HG02798 (cell line): ENCODE data around the gene TPM4.
A peak's percentile ranks its signal among the peaks of the same experiment; 100 is the strongest.
"Not testable (repeated sequence)": the region's sequence is repeated elsewhere in the genome, so short reads cannot be mapped to it uniquely, and the experiment has no call there.

Source experiments
- ATAC-seq: cut with Tn5 transposase; IDR thresholded peaks from one replicate; pipeline ENCODE4 v1.9.1; 2021; ENCODE audit warnings: mild to moderate bottlenecking; ENCODE audit not compliant: unreplicated experiment, poor library complexity

TPM4 gene

DNA sequence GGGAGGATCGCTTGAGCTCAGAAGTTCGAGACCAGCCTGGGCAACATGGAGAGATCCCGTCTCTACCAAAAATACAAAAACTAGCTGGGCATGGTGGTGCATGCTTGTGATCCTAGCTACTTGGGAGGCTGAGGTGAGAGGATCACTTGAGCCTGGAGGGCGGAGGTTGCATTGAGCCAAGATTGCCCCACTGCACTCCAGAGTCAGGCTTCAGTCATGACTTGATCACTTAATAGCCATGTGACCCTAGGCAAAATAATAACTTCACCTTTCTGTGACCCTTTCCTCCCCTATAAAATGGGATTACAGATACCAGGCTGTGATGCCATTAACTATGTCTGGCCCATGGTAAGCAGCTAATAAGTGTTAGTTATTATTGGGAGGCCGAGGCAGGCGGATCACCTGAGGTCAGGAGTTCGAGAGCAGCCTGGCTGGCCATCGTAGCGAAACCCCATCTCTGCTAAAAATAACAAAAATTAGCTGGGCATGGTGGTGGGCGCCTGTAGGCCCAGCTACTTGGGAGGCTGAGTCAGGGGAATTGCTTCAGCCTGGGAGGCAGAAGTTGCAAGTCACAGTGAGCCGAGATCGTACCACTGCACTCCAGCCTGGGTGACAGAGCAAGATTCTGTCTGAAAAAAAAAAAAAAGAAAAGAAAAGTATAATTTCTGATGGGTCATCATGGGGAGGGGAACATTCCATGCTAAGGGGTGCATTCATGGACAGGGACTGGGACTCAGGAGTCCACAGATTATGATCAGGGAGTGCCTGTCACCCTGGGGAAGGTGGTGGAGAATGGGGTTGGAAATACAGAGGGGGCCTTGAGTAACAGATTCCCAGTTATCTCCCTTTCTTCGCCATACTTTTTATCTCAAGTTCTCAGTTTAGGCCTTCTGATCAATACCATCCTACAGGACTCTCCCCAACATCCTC lies 15.5 kb downstream of the TPM4 start:
- ATAC-seq: no peak

- no peak for ATAC-seq
Observed at GRCh38 chr19:16094360-16095070, 18.2 kb downstream of the TPM4 start.

DNA sequence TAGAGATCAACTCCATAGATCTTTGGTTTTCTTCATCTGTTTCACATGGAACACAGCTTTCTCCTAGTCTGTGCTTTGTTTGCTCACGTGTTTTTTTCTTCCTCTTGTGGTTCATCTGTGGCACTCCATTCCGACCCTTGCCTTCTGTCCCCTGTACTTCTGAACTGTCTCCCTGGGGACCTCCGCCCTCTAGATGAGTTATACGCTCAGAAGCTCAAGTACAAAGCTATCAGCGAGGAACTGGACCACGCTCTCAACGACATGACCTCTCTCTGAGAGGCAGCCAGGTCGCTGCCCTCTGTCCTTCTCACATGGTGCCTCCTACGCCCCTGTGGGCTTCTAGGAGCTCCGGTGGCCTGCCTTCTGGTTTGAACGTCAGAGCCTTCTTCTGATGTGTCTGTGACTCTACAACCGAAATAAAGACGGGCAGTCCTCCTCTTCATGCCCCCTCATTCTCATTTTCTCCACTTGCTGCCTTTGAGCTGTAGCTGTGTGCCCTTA lies 18.8 kb downstream of the TPM4 start:
- ATAC-seq: no peak

DNA sequence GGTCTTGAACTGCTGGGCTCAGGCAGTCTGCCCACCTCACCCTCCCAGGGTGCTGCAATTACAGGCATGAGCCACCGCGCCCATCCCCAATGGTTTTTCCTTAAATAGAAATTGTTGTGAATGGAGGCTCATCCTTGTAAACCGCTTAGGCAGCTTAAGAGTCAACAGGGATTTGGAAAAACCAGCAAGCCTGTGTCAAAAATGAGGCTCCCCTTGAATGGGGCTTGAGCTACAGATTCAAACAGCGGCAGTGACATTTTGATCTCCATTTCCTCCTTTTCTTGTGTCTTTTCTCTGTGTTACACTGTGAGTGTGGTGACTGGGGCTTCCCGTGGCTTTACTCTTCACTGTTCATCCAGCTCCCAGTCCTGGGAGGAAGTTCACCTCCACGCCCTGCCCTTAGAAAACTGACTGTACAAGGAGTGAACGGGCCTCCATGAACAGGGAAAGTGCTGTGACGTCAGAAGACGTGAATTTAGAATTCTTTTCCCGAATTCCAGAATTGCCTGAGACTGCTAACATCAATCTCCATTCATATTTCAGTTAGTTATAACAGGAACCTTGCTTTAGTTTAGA lies 20.1 kb downstream of the TPM4 start:
- no peak for ATAC-seq

DNA sequence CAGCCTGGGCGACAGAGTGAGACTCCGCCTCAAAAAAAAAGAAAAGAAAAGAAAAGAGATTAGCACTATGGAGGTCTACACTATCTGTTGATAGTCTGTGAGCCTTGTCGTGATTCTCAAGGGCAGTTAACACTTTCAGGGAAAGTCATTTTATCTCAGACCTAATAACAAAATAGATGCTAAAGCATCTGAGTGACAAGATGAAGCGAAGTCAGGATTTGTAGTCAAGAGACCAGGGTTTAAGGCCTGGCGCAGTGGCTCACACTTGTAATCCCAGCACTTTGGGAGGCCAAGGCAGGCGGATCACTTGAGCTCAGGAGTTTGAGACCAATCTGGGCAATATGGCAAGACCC lies 22.1 kb downstream of the TPM4 start:
- no peak for ATAC-seq

GRCh38 chr19:16098821-16099220 lies 22.5 kb downstream of the TPM4 start:
- no peak for ATAC-seq

GRCh38 chr19:16099314-16099965 lies 23.1 kb downstream of the TPM4 start:
- ATAC-seq: not testable (repeated sequence)

DNA sequence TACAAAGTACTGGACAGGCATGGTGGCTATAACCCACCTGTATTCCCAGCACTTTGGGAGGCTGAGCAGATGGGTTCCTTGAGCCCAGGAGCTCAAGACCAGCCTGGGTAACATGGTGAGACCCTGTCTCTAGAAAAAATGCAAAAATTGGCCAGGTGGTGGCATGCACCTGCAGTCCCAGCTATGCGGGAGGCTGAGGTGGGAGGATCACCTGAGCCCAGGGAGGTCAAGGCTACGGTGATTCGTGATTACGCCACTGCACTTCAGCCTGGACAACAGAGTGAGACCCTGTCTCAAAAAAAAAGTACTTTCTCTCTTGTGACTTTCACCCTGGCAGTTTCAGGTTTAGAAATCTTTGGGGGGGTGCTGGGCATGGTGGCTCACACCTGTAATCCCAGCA lies 24.2 kb downstream of the TPM4 start:
- no peak for ATAC-seq

DNA sequence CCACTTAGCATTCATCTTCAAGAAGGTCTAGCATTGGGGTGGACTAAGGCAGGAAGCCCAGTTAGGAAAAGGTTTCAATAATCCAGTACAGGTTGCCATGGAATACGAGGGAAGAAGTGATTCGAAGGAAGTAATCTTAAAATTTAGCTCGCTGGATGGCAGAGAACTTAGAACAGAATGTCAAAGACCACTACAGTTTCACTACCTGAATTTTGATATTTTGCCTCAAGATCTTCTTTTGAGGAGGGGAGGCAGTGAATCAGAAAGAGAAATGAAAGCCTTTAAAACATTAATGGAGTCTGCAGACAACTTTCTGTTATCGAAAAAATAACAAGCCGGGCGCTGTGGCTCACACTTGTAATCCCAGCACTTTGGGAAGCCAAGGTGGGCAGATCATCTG lies 28.4 kb downstream of the TPM4 start:
- no peak for ATAC-seq

DNA sequence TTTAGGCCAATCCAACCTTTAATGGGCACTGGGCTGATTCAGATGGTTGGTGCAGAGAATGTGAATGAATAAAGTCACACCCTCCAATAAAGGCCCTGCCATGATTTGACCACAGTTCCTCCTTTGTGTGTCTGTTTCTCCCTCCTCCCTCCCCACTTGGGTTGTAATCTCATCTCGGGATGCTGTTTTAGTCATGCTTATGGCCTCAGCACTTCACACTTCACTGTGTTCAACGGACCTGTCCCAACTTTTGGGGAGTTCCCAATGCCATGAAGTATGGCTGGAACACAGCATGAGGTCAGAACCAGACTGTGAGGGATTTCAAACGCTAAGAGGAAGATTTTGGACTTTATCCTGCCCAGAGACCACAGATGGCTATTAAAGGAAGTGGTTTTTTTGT lies 29.8 kb downstream of the TPM4 start:
- no peak for ATAC-seq

- peak; percentile 92 for ATAC-seq
Observed at GRCh38 chr19:16111160-16111908, 35.0 kb downstream of the TPM4 start, which contains the start of gene RAB8A. RAB8A (plus strand) TSS chr19:16111889; CDS start chr19:16111902, 13 bp downstream.

DNA sequence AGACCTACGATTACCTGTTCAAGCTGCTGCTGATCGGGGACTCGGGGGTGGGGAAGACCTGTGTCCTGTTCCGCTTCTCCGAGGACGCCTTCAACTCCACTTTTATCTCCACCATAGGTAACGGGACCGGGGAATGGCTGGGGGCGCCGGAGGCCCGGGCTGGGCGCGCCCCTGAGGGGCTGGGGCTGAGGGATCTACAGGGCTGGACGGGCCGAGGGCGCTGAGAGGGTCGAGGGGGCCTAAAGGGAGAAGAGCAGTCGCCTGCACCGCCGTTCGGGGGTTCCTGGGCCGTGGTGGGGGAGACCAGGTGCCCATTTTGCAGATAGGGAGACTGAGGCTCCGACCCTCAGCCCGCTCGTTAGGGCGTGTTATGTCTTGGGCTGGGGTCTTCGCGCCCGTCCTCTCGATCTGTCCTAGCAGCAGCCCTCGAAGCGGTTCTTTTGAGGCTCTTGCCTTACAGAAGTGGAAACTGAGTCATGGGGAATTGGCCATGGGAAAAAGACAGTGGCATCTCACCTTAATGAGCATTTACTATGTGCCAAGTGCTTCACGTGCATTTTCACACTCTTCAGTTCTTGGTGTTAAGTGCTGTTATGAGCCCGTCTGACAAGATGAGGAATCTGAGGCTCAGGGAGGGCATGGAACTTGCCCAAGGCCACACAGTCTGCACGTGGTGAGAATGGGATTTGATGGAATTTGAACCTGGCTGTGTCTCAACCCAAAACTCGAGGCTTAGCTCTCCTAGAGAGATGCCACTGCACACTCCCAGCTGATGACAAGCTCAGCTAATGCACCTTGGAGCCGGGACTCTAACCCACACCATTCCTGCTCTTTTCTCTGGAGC lies 35.8 kb downstream of the TPM4 start:
- no peak for ATAC-seq

DNA sequence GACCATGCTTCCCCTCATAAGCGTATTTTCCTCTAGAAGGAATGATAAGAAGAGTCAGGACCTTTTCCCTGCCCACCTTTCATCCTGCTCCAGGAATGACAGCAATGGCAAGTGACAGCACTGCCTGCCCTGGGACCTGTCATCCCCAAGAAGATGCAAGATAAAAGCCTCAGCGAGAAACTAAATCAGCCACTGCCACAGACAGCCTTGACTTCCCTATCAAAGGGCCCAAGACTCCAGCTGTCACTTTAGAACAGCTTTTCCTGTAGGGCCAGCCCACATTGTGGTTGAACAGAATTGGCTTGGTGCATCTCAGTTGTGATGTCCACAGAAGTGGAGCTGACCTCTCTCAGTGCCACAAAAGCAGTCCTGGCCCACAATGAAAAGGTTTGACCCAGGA lies 36.5 kb downstream of the TPM4 start:
- no peak for ATAC-seq

DNA sequence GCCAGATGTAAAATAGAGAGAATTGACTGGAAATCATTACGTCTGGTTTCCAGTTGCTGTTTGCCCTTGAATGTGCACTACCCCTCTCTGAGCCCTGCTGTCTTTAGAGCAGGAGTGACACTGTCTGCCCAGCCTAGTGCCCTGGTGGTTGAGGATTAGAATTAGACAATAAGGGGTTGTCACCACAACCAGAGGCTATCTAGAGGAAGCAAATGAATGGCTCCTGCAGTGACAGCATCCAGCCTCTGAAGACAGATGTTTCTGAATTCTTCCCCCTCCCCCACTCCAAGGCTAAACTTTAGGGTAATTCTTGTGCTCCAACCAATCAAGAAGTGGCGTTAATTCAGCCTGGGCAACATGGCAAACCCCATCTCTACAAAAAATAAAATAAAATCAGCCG lies 37.4 kb downstream of the TPM4 start:
- no peak for ATAC-seq

DNA sequence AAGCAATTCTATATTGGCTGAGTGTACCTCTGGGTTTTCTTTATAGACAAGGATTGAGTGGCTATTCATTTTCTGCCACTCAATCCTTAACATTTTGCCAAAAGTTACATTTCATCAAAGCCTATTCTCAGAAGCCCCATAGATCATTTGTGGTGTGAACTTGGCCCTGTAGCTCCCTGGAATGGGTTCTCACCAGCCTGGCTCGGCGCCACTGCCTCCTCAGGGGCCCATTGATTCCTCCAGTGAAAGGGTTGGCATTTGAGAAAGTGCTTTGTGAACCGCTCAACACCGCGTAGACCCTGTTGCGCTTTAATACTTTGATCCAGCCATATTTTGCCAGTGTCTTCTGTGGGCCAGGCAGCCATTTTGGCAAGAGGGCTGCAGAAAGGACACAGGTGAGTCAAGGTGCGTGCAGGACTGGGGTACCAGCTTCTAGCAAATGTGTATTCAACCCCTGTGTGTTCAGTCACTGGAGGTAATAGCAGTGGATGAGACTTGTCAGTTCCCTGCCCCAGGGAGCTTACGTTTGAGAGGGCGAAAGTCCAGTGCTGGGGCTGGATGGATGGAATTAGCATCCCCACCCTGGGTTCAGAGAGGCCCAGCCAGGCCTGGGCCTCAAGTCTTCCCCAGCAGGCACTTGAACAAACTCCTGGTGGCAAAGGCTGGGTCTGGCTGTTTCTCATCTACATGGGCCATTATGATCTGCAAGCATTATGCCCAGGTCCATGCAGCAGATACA lies 39.2 kb downstream of the TPM4 start:
- no peak for ATAC-seq

DNA sequence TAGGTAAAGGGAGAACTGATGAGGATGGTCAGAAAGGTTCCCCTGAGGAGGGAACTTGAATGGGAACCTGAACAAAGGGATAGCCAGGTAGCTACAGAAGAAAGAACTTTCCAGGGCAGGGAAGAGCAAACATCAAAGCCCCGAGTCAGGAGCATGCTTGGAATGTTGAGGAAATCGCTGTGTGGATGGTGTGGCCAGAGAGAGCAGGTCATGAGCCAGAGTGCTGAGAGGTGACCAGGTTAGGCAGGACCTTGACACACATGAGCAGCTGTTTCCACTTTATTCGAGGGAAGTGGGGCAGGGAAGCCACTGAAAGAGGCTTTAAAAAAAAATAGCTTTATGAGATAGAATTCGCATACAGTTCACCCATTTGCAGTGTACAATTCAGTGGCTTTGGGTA lies 39.8 kb downstream of the TPM4 start:
- ATAC-seq: no peak

DNA sequence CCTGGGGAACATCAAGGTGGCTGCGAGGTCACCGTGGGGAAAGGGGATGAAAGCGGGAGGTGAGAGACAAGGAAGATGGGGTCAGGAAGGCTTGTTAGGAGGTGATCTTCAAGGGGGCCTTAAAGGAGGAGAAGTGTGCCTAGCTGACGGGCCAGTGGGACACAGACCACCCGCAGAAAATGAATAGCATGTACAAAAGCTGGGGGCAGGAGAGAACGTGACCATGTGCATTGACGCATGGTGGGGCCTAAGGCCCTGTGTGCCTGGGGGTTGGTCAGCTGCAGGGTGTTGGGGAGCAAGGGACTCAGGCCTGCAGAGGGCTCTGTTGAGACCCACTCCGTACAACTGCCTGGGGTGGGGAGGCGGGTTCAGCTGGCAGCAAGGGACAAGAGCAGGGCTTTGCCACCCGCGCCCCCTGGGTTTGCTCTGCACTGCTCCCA lies 41.3 kb downstream of the TPM4 start:
- peak; percentile 27 for ATAC-seq

DNA sequence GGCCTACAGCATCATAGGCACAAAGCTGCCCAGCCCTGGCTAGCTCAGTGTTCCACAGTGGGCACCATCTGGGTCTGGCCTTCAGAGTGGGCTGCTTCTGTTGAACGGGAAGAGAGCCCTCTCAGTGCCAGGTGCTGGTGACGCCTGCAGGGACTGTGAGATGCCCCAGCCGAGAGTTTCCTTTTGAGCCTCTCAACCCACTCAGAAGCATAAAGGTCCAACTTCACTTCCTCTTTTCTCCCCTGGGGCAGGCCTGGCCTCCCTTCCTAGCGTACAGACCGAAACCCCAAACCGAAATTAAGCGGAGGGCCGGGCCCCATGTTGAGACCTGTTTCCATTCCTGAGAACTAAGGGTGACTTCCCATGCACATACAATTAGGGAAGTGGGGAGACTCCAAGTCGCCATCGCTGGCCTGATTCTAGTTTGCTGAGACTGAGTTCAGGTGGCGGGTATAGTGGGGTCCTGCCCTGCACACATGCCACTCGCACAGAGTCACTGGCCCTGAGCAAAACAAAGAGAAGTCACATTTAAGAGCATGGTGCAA lies 42.3 kb downstream of the TPM4 start:
- peak; percentile 76 for ATAC-seq
